Thyroid gland (tissue), 4 donors: ENCODE measurements around the gene EXPH5.

ENCODE experiments used
- POLR2A ChIP-seq, 2 donors: fragments of 450-650 bp; IDR thresholded peaks; one replicate each; pipeline ENCODE4 v1.6.1; 2017; ENCODE audit warnings: antibody characterized with exemption in 2 of 2, mild to moderate bottlenecking in 2 of 2, moderate library complexity in 1 of 2
- TF ChIP-seq, protein P1 (sequence below), 6 experiments: fragments of 200-600 bp in 3 of 6; fragments of 450-650 bp in 3 of 6; sonication (generic) in 3 of 6; IDR thresholded peaks; one replicate each; pipeline ENCODE4 v1.5.1; 2016 to 2019; ENCODE audit warnings: antibody characterized with exemption in 6 of 6, mild to moderate bottlenecking in 2 of 6, inconsistent platforms in 1 of 6, moderate library complexity in 1 of 6

DNA sequence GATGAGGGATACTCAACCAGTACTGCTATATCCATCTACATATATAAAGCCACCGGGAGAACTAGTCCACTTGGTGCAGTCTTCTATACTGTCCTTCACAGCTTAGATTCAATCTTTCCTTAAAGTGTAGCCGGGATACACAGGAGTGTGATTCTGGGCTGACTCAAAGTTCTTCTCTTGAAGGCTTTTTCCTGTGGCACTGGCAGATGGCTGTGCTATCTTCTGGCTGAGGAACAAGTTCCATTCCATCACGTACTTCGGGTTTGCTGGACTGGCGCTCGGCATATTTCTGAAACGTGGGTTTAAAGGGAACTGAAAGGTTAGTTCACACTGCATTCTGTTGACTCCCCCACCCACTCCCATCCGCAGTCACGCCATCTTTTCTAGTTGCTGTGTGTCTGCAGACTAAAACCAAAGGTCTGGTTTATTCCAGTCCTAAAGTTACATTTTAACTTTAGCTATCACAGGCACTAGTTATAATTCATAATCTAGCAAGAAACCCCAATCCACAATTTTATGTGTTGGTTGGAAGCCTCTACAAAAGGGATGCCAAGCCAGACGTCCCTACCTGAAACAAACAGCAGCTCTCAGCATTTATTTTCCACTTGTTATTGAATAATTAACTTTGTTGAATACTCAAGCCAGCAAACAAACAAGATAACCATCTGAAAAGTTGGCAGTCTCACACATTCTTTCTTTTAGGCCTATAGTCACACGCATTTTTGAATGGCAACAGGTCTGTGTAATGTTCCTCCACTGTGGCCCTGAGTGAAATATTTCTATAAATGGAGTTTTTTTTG, 118.7 kb downstream of the EXPH5 start:
- TF ChIP-seq, protein P1, sequence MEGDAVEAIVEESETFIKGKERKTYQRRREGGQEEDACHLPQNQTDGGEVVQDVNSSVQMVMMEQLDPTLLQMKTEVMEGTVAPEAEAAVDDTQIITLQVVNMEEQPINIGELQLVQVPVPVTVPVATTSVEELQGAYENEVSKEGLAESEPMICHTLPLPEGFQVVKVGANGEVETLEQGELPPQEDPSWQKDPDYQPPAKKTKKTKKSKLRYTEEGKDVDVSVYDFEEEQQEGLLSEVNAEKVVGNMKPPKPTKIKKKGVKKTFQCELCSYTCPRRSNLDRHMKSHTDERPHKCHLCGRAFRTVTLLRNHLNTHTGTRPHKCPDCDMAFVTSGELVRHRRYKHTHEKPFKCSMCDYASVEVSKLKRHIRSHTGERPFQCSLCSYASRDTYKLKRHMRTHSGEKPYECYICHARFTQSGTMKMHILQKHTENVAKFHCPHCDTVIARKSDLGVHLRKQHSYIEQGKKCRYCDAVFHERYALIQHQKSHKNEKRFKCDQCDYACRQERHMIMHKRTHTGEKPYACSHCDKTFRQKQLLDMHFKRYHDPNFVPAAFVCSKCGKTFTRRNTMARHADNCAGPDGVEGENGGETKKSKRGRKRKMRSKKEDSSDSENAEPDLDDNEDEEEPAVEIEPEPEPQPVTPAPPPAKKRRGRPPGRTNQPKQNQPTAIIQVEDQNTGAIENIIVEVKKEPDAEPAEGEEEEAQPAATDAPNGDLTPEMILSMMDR (IDR thresholded peaks at IDR 0.05): no peak
- TF ChIP-seq POLR2A (IDR thresholded peaks at IDR 0.05): no peak
